MV-4-11 (cell line): ENCODE measurements around the gene UNC79.

Source experiments
- DNase-seq: peaks from one replicate; lab custom pipeline; 2025; lab: John Stamatoyannopoulos, UW

UNC79 gene

DNA sequence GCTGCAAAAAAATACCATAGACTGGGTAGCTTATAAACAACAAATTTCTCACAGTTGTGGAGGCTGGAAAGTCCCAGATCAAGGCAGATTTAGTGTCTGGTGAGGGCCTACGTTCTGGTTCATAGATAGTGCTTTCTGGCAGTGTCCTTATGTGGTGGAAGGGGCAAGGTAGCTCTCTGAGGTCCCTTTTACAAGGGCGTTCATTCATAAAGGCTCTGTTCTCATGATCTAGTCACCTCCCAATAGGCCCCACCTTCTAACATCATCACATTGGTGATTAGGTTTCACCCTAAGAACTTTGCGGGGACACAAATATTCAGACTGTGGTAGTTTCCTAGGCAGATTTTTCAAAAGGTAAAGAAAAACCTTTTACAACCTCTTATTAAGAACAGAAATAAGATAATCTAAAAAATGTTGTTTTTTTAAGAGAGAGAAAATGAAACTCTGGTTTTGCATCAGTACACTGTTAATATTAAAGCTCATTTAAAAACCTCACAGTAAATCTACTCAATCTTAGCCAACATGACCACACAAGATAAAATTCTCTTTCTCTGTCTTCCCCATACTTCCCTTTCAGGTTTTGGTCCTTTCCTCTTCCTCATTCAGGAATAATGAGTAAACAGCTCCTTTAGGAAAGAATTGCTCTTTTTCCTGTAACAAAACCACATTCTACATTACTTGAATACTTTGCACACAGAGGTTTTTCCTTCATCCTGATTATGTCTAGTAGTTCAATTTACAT lies 117.5 kb downstream of the UNC79 start:
- peak; percentile 21 for DNase-seq

DNA sequence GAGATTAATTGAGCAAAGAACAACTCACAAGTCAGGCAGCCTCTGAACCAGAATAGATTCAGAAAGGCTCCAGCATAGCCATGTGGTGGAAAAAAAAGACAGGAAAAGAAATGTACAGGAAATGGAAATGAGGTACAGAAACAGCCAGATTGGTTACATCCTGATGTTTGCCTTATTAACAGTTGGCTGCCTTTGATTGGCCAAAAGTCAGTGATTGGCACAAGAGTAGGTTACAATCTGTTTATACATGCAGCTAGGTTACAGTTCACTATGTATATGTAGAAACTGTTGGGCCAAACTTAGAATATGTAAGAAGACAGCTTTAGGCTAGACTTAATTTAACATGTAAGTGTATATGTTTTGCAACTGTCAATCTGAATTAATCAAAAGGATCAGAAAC lies 118.9 kb downstream of the UNC79 start:
- DNase-seq = peak; percentile 28

GRCh38 chr14:93564918-93565317 lies 134.2 kb downstream of the UNC79 start:
- DNase-seq = no peak

DNA sequence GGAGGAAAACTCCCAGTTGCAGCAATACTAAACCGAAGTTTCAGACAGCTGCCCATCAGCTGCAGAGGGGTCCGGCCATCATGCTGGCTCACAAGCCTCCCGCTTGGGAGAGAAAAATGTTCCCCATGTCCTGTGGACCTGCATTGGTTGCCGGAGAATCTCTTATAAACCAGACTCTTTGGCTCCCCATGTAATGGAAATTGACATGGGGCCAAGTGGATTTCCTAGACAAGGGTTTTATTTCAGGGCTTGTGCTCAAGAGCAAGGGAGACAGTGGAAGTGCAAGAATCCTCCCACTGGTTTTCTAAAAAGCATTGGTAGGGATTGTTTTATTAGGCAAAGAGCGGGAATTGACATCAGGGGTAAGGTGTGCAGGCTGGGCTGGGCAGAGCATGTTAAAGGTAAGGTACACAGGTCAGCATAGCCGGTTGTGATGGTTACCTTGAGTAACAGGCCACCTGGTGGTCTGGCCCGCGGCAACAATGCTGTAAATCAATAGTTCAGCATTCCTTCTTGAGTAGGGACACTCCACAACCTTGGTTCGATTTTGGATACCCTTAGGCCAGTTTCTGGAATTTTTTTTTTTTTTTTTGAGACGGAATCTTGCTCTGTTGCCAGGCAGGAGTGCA lies 135.4 kb downstream of the UNC79 start:
- DNase-seq = no peak

GRCh38 chr14:93571275-93571674 lies 140.5 kb downstream of the UNC79 start:
- DNase-seq = no peak

- DNase-seq = no peak
Observed at GRCh38 chr14:93579178-93579577, 148.4 kb downstream of the UNC79 start.

DNA sequence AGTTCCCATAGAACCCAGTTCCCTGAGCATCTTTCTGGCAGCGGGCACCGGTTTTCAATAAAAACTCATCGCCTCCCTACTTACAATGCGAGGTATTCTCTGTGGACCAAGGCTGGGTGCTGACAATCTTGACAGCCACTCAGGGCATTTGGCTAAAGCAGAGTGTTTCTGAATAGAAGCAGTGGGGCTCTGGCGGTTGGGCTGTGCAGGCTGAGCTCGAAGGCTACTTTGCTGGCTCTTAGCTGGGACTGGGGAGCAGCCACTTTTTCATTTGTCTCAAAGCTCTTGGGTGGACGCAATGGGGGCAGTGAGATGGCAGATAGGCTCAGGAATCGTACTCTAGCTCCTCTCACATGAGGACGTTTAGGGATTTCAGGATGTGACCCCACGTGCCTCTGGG lies 151.8 kb downstream of the UNC79 start:
- no peak for DNase-seq

- DNase-seq = no peak
Observed at GRCh38 chr14:93587330-93587729, 156.6 kb downstream of the UNC79 start.

GRCh38 chr14:93591506-93591905 lies 160.8 kb downstream of the UNC79 start:
- no peak for DNase-seq

DNA sequence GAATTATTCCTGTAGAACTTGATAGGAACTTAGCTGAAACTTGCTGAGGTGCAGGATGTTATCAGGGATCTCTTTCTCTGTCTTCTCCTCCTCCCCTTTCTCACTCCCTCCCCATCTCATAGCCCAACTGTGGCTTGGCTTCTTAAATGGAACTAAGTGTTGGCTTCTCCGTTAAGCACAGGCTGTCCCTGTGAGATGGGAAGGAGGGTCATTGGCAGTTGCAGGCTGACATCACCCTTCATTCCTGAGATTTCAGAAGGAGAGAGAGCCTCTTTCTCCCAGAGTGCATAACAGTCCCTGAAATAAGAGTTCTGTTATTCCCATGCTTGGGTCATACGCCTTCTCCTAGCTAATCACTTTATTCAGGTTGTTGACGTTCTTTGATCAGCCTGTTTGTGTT lies 162.0 kb downstream of the UNC79 start:
- DNase-seq = no peak

DNA sequence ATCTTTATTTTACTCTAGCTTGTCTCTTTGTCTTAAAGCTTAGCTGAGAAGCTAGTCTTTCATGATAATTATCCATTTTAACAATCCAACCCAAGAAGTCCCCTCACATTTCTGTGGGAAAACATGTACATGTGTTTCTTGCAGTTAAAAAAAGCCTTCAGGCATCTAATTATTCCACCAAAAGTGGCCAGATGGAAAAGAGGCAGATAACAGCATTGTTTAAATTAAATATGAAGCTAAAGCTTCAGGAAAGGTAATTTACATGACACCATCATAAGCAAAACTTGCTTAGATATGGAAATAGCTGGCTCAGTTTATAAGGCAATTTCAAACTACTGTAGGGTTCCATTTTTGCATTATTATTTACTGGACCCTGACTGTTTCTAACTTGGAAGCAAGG lies 175.4 kb downstream of the UNC79 start:
- DNase-seq = no peak

- peak; percentile 61 for DNase-seq
Observed at GRCh38 chr14:93619176-93619793, 188.5 kb downstream of the UNC79 start.

DNA sequence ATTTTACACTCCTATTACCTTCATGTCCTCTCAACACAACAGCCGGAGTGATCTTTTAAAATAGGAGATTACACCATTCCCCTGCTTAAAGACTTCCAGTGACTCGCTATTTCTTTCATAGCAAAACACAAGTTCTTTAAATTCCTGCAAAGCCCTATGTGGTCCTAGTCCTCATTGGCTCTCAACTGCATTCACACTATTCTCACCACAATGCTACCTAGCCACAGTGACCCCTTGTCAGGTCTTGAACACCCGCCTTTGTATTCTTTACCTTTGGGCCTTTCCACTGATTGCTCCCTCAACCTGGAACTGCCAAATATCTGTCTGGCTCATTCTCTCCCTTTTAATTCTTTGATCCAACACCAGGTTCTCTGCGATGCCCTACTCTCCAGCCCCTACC lies 197.3 kb downstream of the UNC79 start:
- DNase-seq = no peak

- DNase-seq = no peak
Observed at GRCh38 chr14:93629643-93630042, 198.9 kb downstream of the UNC79 start.

GRCh38 chr14:93638790-93639189 lies 208.1 kb downstream of the UNC79 start:
- no peak for DNase-seq

- no peak for DNase-seq
Observed at GRCh38 chr14:93643127-93643526, 212.4 kb downstream of the UNC79 start.

DNA sequence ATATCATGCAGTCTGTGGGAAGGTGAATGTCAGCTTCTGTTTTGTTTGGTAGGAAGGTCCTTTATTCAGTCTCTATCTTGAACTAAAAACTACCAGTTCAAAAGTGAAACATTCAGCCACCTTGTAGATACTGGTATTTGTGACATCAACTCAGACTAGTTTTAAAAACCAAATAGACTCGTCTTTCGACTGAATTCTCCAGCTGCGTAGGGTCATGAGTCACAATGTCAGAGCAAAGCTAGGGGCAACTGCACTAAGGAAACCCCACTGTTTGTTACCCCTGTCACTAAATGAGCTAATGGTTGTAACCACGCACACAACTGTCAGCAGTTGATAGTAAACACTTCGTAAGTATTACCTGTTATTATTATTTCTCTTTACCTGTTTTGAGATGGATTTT lies 212.9 kb downstream of the UNC79 start:
- DNase-seq = no peak

DNA sequence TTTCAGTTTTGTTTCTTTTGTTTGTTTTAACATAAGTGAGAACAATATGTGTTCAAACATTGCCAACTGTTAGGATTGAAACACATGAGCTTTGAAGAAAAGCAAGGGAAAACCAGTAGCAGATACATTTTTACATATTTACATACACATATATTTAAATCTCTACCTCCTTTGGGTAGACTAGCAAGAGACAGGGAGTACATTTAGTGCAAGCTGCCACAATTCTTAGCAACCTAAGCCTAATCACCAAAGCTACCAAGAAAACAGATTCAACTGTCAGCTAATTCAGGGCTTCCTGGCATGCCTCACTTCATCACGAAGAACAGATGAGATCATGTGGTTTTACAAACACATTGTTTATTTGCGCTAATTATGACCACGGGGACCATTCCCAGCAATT lies 214.5 kb downstream of the UNC79 start:
- DNase-seq = no peak

DNA sequence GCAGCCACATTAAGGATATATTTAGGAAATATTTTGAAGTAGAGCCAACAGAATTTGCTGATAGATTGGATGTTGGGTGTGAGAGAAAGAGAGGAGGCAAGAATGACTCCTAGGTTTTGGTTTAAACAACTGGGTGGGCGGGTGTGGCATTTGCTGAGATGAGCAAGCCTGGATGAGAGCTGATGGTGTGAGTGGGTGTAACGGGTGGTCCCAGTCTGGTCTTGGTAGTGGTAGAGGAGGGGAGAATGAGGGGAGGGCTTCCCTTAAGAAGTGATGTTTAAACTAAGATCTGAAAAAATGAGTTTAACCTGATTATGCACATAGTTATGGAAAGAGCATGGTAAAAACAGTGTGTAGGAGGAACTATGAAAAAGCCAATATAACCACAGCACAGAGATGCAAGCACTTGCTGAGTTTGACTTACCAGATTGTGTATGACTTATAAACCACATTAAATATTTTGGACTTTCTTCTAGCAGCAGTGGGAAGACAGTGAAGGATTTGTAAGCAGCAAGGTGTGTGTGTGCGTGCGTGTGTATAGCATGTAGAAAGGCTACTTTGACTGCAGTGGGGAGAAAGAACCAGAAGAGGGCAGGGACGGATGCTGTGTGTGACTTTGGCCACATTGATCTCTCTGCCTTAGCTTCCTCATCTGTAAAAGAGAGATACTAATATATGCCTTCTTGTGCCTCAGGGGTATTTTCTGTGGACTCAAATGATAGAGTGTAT lies 217.9 kb downstream of the UNC79 start:
- peak; percentile 37 for DNase-seq

DNA sequence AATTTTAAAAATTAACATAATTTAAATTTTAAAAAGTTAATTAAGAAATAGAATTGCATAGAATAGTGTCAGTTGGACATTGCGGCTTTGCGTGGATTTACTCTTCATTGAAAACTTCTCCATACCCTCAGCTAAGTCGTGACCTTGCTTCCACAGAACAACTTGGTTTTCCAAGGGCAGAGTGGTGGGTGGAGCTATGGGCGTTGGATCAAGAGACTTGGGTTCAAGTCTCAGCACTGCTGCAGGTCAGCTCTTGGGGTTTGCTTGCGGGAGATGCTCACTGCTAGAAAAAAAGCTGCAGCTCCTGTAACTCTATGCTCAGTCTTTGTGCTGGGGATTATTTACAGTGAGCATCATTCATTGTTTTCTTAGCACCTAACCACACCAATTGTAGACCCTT lies 223.9 kb downstream of the UNC79 start:
- DNase-seq = no peak

GRCh38 chr14:93655078-93655750 lies 224.5 kb downstream of the UNC79 start:
- peak; percentile 53 for DNase-seq

GRCh38 chr14:93657875-93658274 lies 227.1 kb downstream of the UNC79 start:
- no peak for DNase-seq
